Astrocyte (in vitro differentiated cells and primary cell): ENCODE data around the gene ASB2. TPM values are rescaled to one million over a fixed set of nuclear protein-coding genes. Genes with fewer than 3 reads are reported as not detected.

Source experiments
- DNase-seq: peaks from one replicate; pipeline ENCODE4 v3.0.0-alpha.2; 2010; ENCODE audit warnings: low read depth
- FAIRE-seq: peaks from 2 replicates; lab custom pipeline; 2011; peaks lifted over from hg19 to GRCh38; lab: Jason Lieb, UNC
- H2AFZ ChIP-seq: 2 replicates; pipeline ENCODE4 v1.6.0; 2012; ENCODE audit warnings: low read depth, low read length, inconsistent platforms
- H3K27ac ChIP-seq: 2 replicates; pipeline ENCODE4 v1.5.1; 2011; ENCODE audit warnings: low read depth, low read length, inconsistent platforms
- H3K27me3 ChIP-seq: 2 replicates; pipeline ENCODE4 v1.6.0; 2011; ENCODE audit warnings: low read length, inconsistent platforms; ENCODE audit not compliant: insufficient read depth
- H3K36me3 ChIP-seq: 2 replicates; pipeline ENCODE4 v1.5.1; 2011; ENCODE audit warnings: low read length, inconsistent platforms; ENCODE audit not compliant: insufficient read depth
- H3K4me1 ChIP-seq: 2 replicates; pipeline ENCODE4 v1.5.1; 2011; ENCODE audit warnings: low read length, inconsistent platforms; ENCODE audit not compliant: insufficient read depth
- H3K4me2 ChIP-seq: 2 replicates; pipeline ENCODE4 v1.6.0; 2012; ENCODE audit warnings: low read length, inconsistent platforms
- H3K4me3 ChIP-seq: 2 replicates; pipeline ENCODE4 v1.5.1; 2011; ENCODE audit warnings: low read depth, mild to moderate bottlenecking, low read length, inconsistent platforms; ENCODE audit not compliant: insufficient read depth
- H3K79me2 ChIP-seq: 2 replicates; pipeline ENCODE4 v1.6.0; 2012; ENCODE audit warnings: mild to moderate bottlenecking, low read length, inconsistent platforms; ENCODE audit not compliant: insufficient read depth
- H3K9ac ChIP-seq: 2 replicates; pipeline ENCODE4 v1.6.0; 2012; ENCODE audit warnings: mild to moderate bottlenecking, low read length, inconsistent platforms
- H3K9me3 ChIP-seq: 2 replicates; pipeline ENCODE4 v1.5.1; 2012; ENCODE audit warnings: low read depth, mild to moderate bottlenecking, low read length, inconsistent platforms; ENCODE audit not compliant: insufficient read depth
- H4K20me1 ChIP-seq: 2 replicates; pipeline ENCODE4 v1.6.0; 2012; ENCODE audit warnings: low read length, inconsistent platforms; ENCODE audit not compliant: insufficient read depth
- H3K27ac Mint-ChIP-seq: one replicate; pipeline ENCODE4 v1.8.0; 2021; ENCODE audit warnings: mild to moderate bottlenecking, mixed read lengths; ENCODE audit not compliant: unreplicated experiment
- H3K27me3 Mint-ChIP-seq: one replicate; pipeline ENCODE4 v1.8.0; 2021; ENCODE audit warnings: low read depth, mixed read lengths; ENCODE audit not compliant: unreplicated experiment
- H3K36me3 Mint-ChIP-seq: one replicate; pipeline ENCODE4 v1.8.0; 2021; ENCODE audit warnings: low read depth, mixed read lengths; ENCODE audit not compliant: unreplicated experiment
- H3K4me1 Mint-ChIP-seq: one replicate; pipeline ENCODE4 v1.8.0; 2021; ENCODE audit warnings: low read depth, mixed read lengths; ENCODE audit not compliant: unreplicated experiment
- H3K4me3 Mint-ChIP-seq: one replicate; pipeline ENCODE4 v1.8.0; 2021; ENCODE audit warnings: mild to moderate bottlenecking, moderate library complexity, mixed read lengths; ENCODE audit not compliant: unreplicated experiment
- H3K9me3 Mint-ChIP-seq: one replicate; pipeline ENCODE4 v1.8.0; 2021; ENCODE audit warnings: mild to moderate bottlenecking, mixed read lengths; ENCODE audit not compliant: unreplicated experiment
- EZH2 ChIP-seq: IDR thresholded peaks from 2 replicates; pipeline ENCODE4 v1.6.1; 2012; ENCODE audit warnings: mild to moderate bottlenecking, low read length, inconsistent platforms; ENCODE audit not compliant: insufficient read depth
- total RNA-seq: library from RNA; stranded (reverse); gene quantifications from 2 replicates; pipeline ENCODE4 v1.2.1, GENCODE V29; 2021
- TF ChIP-seq, protein P1 (sequence below): IDR thresholded peaks from 2 replicates; pipeline ENCODE4 v1.5.1; 2011; ENCODE audit warnings: low read depth, mild to moderate bottlenecking, inconsistent platforms, low read length, moderate library complexity; ENCODE audit not compliant: insufficient read depth

ASB2 gene
- total RNA-seq, 1 donor from 2014 or later: 0.25 TPM

DNA sequence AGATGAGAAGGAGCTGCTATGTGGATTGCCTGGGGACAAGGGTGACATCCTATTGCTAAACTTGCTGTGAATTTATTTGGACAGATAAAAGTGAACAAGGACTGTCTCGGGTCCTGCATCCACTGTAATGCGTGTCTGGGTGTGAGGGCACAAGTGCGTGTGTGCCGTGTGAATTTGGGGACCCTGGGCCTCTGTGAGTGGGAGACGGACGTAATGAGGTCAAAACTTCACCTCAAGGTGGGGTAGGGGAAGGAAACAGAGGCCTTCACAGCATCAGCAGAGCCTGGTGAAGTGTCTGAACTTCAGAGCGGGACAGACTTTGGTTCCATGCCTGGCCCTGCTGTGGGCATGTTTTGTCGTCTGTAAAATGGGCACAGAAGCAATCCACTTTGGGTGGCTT lies 14.8 kb downstream of the ASB2 start:
- H3K27me3 ChIP-seq: no peaks in the 10 kb centered on the region
- no peak for DNase-seq
- peaks cover 4% of the 10 kb centered on the region for H3K9me3 Mint-ChIP-seq
- H3K4me3 Mint-ChIP-seq: no peak overlapping the region
- H3K27me3 Mint-ChIP-seq: peaks cover 27% of the 10 kb centered on the region
- peaks cover 2% of the 10 kb centered on the region for H3K36me3 Mint-ChIP-seq
- H3K9ac ChIP-seq: no peak overlapping the region
- H3K9me3 ChIP-seq: peaks cover 7% of the 10 kb centered on the region
- H3K36me3 ChIP-seq: no peaks in the 10 kb centered on the region
- no peaks in the 10 kb centered on the region for H3K79me2 ChIP-seq
- FAIRE-seq: no peak
- no peak overlapping the region for H3K4me2 ChIP-seq
- H3K27ac ChIP-seq: no peak overlapping the region
- no peak for TF ChIP-seq EZH2
- TF ChIP-seq, protein P1, sequence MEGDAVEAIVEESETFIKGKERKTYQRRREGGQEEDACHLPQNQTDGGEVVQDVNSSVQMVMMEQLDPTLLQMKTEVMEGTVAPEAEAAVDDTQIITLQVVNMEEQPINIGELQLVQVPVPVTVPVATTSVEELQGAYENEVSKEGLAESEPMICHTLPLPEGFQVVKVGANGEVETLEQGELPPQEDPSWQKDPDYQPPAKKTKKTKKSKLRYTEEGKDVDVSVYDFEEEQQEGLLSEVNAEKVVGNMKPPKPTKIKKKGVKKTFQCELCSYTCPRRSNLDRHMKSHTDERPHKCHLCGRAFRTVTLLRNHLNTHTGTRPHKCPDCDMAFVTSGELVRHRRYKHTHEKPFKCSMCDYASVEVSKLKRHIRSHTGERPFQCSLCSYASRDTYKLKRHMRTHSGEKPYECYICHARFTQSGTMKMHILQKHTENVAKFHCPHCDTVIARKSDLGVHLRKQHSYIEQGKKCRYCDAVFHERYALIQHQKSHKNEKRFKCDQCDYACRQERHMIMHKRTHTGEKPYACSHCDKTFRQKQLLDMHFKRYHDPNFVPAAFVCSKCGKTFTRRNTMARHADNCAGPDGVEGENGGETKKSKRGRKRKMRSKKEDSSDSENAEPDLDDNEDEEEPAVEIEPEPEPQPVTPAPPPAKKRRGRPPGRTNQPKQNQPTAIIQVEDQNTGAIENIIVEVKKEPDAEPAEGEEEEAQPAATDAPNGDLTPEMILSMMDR: no peak
- H4K20me1 ChIP-seq: peaks cover 4% of the 10 kb centered on the region
- no peak overlapping the region for H2AFZ ChIP-seq
- peaks cover 41% of the 10 kb centered on the region for H3K4me1 ChIP-seq
- H3K4me1 Mint-ChIP-seq: peaks cover 52% of the 10 kb centered on the region
- no peak overlapping the region for H3K4me3 ChIP-seq
- H3K27ac Mint-ChIP-seq: no peak overlapping the region

DNA sequence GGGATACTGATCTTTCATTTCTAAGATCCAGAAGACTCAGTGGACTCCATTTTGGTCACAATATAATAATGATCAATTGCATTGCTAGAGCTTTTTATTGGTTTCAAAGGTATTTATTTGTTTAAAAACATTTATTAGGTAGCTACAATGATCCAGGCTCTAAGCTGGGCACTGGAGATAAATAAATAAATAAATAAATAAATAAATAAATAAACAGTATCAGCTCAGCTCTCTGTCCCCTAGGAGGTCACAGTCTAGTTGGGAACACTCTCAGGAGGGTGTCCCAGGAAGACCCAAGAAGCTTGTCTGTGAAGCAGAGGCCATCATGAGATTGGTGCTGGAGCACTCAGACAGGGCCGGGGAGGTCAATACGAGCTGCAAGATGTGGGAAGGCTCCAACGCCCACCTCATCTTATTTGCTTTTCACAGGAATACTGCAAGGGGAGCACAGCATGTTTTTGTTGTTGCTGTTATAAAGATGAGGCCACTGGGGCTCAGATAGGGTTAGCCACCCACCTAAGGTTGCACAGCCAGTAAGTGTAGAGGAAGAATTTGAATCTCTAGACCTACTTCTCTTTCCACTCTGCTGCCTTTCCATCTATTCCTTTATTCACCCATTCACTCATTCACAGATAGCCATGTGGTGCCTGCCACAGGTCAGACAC lies 15.5 kb downstream of the ASB2 start:
- H3K4me3 Mint-ChIP-seq: no peak overlapping the region
- FAIRE-seq (no peak), DNase-seq (no peak)
- H3K27ac ChIP-seq: no peak overlapping the region
- H3K4me1 ChIP-seq: peaks cover 39% of the 10 kb centered on the region
- peaks cover 4% of the 10 kb centered on the region for H3K9me3 Mint-ChIP-seq
- H3K4me3 ChIP-seq: no peak overlapping the region
- H3K27me3 Mint-ChIP-seq: peaks cover 27% of the 10 kb centered on the region
- H3K4me1 Mint-ChIP-seq: peaks cover 47% of the 10 kb centered on the region
- peaks cover 2% of the 10 kb centered on the region for H3K36me3 Mint-ChIP-seq
- TF ChIP-seq EZH2: no peak
- TF ChIP-seq, protein P1: no peak
- peaks cover 4% of the 10 kb centered on the region for H4K20me1 ChIP-seq
- no peak overlapping the region for H3K9ac ChIP-seq
- no peaks in the 10 kb centered on the region for H3K79me2 ChIP-seq
- H2AFZ ChIP-seq: no peak overlapping the region
- no peaks in the 10 kb centered on the region for H3K36me3 ChIP-seq
- peaks cover 7% of the 10 kb centered on the region for H3K9me3 ChIP-seq
- no peak overlapping the region for H3K4me2 ChIP-seq
- no peaks in the 10 kb centered on the region for H3K27me3 ChIP-seq
- H3K27ac Mint-ChIP-seq: no peak overlapping the region

DNA sequence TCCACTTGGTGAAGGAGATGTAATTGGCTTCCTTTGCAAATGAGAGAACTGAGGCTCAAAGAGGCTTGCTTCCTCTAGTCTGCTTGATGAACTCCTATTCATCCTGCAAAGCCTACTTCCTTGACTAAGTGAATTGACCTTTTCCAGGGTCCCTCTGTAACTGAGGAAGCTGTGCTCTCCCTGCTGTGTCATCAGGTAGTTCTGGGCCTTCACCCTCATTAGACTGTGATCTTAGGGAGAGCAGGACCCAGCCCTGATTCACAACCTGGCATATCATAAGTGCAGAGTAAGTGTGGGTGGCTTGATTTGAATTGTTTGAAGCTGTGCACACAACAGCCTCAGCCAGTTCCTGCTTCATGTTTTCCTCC lies 16.3 kb downstream of the ASB2 start:
- H3K27me3 Mint-ChIP-seq: peaks cover 30% of the 10 kb centered on the region
- DNase-seq (no peak), FAIRE-seq (no peak)
- no peak overlapping the region for H3K4me3 Mint-ChIP-seq
- peak overlapping the region; percentile 91 for H3K27ac Mint-ChIP-seq
- no peaks in the 10 kb centered on the region for H3K36me3 ChIP-seq
- TF ChIP-seq, protein P1: no peak
- TF ChIP-seq EZH2: no peak
- H3K27me3 ChIP-seq: no peaks in the 10 kb centered on the region
- peaks cover 33% of the 10 kb centered on the region for H3K4me1 ChIP-seq
- H3K9ac ChIP-seq: no peak overlapping the region
- H3K4me1 Mint-ChIP-seq: peaks cover 38% of the 10 kb centered on the region
- H3K9me3 Mint-ChIP-seq: peaks cover 3% of the 10 kb centered on the region
- H3K27ac ChIP-seq: peak overlapping the region; percentile 71
- peaks cover 2% of the 10 kb centered on the region for H3K36me3 Mint-ChIP-seq
- H3K79me2 ChIP-seq: no peaks in the 10 kb centered on the region
- no peak overlapping the region for H2AFZ ChIP-seq
- H3K9me3 ChIP-seq: peaks cover 6% of the 10 kb centered on the region
- H3K4me3 ChIP-seq: no peak overlapping the region
- H3K4me2 ChIP-seq: peak overlapping the region; percentile 60
- peaks cover 4% of the 10 kb centered on the region for H4K20me1 ChIP-seq
